SK-N-SH (cell line): ENCODE results near the gene ZFP64. TPM values are rescaled to one million over a fixed set of nuclear protein-coding genes. Genes with fewer than 3 reads are reported as not detected.

Source experiments
- CTCF ChIA-PET: fragments of 300-600, 350-600 bp; formaldehyde crosslinking; extraction: SDS; loops from one replicate; lab custom pipeline; 2021; lab: Yijun Ruan, JAX
- POLR2A ChIA-PET: fragments of 350-600 bp; sonication (Branson Sonifier 250); formaldehyde crosslinking; extraction: SDS; loops from one replicate; lab custom pipeline; 2020; ENCODE audit warnings: antibody characterized with exemption, inconsistent platforms; lab: Yijun Ruan, JAX
- DNase-seq: peaks from one replicate; pipeline ENCODE4 v3.0.0; 2012
- H2AFZ ChIP-seq: fragments of 200-600 bp; sonication (generic); 2 replicates; pipeline ENCODE4 v1.8.1; 2016; ENCODE audit warnings: antibody characterized with exemption, mild to moderate bottlenecking, low read depth
- H3F3A ChIP-seq: fragments of 200-600 bp; sonication (generic); replicated peaks from 2 replicates; pipeline ENCODE3; 2016; ENCODE audit warnings: antibody characterized with exemption, mild to moderate bottlenecking; ENCODE audit not compliant: insufficient read depth
- H3K27ac ChIP-seq, 2 experiments: fragments of 200-500 bp in 1 of 2; fragments of 200-600 bp in 1 of 2; sonication (Bioruptor generic) in 1 of 2; sonication (generic), shearing (Covaris generic) in 1 of 2; 2 replicates each; pipeline versions ENCODE4 v1.5.1 to v1.6.1; 2014 to 2016; ENCODE audit warnings: low read depth in 2 of 2, inconsistent platforms in 1 of 2, low read length in 1 of 2, mild to moderate bottlenecking in 1 of 2, mixed read lengths in 1 of 2
- H3K27me3 ChIP-seq: fragments of 200-600 bp; sonication (generic), shearing (Covaris generic); 2 replicates; pipeline ENCODE4 v1.6.1; 2016; ENCODE audit warnings: mixed run types; ENCODE audit not compliant: insufficient read depth
- H3K36me3 ChIP-seq, 2 experiments: fragments of 200-500 bp in 1 of 2; fragments of 200-600 bp in 1 of 2; sonication (Bioruptor generic) in 1 of 2; sonication (generic) in 1 of 2; replicated peaks in 1 of 2; 2 replicates each; pipeline versions ENCODE3 to v1.5.1; 2014 to 2016; ENCODE audit warnings: low read length in 1 of 2, mild to moderate bottlenecking in 1 of 2; ENCODE audit not compliant: insufficient read depth in 2 of 2, control insufficient read depth in 1 of 2
- H3K4me1 ChIP-seq, 2 experiments: fragments of 200-500 bp in 1 of 2; fragments of 200-600 bp in 1 of 2; sonication (Bioruptor generic) in 1 of 2; sonication (generic), shearing (Covaris generic) in 1 of 2; 2 replicates each; pipeline versions ENCODE4 v1.5.1 to v1.6.1; 2014 to 2016; ENCODE audit warnings: low read depth in 1 of 2, low read length in 1 of 2, mixed run types in 1 of 2; ENCODE audit not compliant: insufficient read depth in 2 of 2, control insufficient read depth in 1 of 2
- H3K4me2 ChIP-seq: fragments of 200-600 bp; sonication (generic), shearing (Covaris generic); 2 replicates; pipeline ENCODE4 v1.6.1; 2017; ENCODE audit warnings: mixed run types
- H3K4me3 ChIP-seq, 2 experiments: fragments of 200-500 bp in 1 of 2; fragments of 200-600 bp in 1 of 2; sonication (Bioruptor generic) in 1 of 2; sonication (generic), shearing (Covaris generic) in 1 of 2; 2 replicates each; pipeline versions ENCODE4 v1.5.1 to v1.8.1; 2014 to 2016; ENCODE audit warnings: low read depth in 2 of 2, inconsistent platforms in 1 of 2, low read length in 1 of 2, mild to moderate bottlenecking in 1 of 2, mixed read lengths in 1 of 2, moderate library complexity in 1 of 2
- H3K79me2 ChIP-seq: fragments of 200-600 bp; sonication (generic); 2 replicates; pipeline ENCODE4 v1.8.1; 2017; ENCODE audit warnings: mild to moderate bottlenecking; ENCODE audit not compliant: insufficient read depth
- H3K9ac ChIP-seq: fragments of 200-600 bp; sonication (generic); 2 replicates; pipeline ENCODE4 v1.6.1; 2017; ENCODE audit warnings: mixed run types
- H3K9me2 ChIP-seq: fragments of 200-600 bp; sonication (generic); 2 replicates; pipeline ENCODE4 v1.6.1; 2017; ENCODE audit warnings: mixed run types
- H3K9me3 ChIP-seq: fragments of 200-600 bp; sonication (generic); 2 replicates; pipeline ENCODE4 v1.6.1; 2017; ENCODE audit warnings: mixed run types, mild to moderate bottlenecking, moderate library complexity
- H4K20me1 ChIP-seq: fragments of 200-600 bp; sonication (generic); 2 replicates; pipeline ENCODE4 v1.6.1; 2017; ENCODE audit warnings: mild to moderate bottlenecking, mixed run types; ENCODE audit not compliant: insufficient read depth
- CHD2 ChIP-seq: fragments of 150-350 bp; IDR thresholded peaks from 2 replicates; pipeline ENCODE4 v1.6.1; 2018; ENCODE audit warnings: low read length; ENCODE audit not compliant: partially characterized antibody
- FOSL2 ChIP-seq: IDR thresholded peaks from 2 replicates; pipeline ENCODE4 v1.4.0; 2012; ENCODE audit warnings: low read depth, mild to moderate bottlenecking, moderate library complexity, borderline replicate concordance
- GATA2 ChIP-seq: sonication (generic); formaldehyde crosslinking; IDR thresholded peaks from 2 replicates; pipeline ENCODE4 v1.5.0; 2020; ENCODE audit warnings: mild to moderate bottlenecking, missing genetic modification reagents
- IRF3 ChIP-seq: fragments of 150-350 bp; IDR thresholded peaks from 2 replicates; pipeline ENCODE4 v1.6.1; 2016; ENCODE audit warnings: mild to moderate bottlenecking, low read depth, low read length
- MAX ChIP-seq: IDR thresholded peaks from 2 replicates; pipeline ENCODE4 v1.4.0; 2012; ENCODE audit warnings: low read depth
- MEF2A ChIP-seq: IDR thresholded peaks from 2 replicates; pipeline ENCODE4 v1.4.0; 2012; ENCODE audit warnings: low read depth, borderline replicate concordance
- PBX3 ChIP-seq: IDR thresholded peaks from 2 replicates; pipeline ENCODE4; 2012
- POLR2AphosphoS5 ChIP-seq: IDR thresholded peaks from 2 replicates; pipeline ENCODE4 v1.6.1; 2012; ENCODE audit warnings: low read depth, low read length
- REST ChIP-seq: IDR thresholded peaks from 2 replicates; pipeline ENCODE4 v1.6.1; 2012; ENCODE audit warnings: mild to moderate bottlenecking, low read depth, low read length, moderate library complexity
- SMC3 ChIP-seq: IDR thresholded peaks from 2 replicates; pipeline ENCODE4 v1.6.1; 2012; ENCODE audit warnings: low read depth, low read length, improper control_type of control experiment
- TCF12 ChIP-seq: IDR thresholded peaks from 2 replicates; pipeline ENCODE4 v1.4.0; 2012
- TEAD4 ChIP-seq: IDR thresholded peaks from 2 replicates; pipeline ENCODE4 v1.4.0; 2012; ENCODE audit warnings: mild to moderate bottlenecking, borderline replicate concordance; ENCODE audit not compliant: insufficient read depth
- USF2 ChIP-seq: fragments of 150-350 bp; IDR thresholded peaks from 2 replicates; pipeline ENCODE4 v1.6.1; 2017; ENCODE audit warnings: antibody characterized with exemption, low read length, low read depth, borderline replicate concordance
- YY1 ChIP-seq: IDR thresholded peaks from 2 replicates; pipeline ENCODE4 v1.4.0; 2012; ENCODE audit warnings: low read depth, mild to moderate bottlenecking
- WGBS: methylation state at CpG from one replicate; pipeline ENCODE4 v1.1.6; 2017; ENCODE audit warnings: low lambda C conversion rate; 5-methylcytosine and 5-hydroxymethylcytosine counted together
- polyA plus RNA-seq, 3 experiments: library from polyadenylated mRNA; depleted of rRNA; stranded (reverse); fragments of >200 nt; gene quantifications; 2 replicates each; pipeline ENCODE4 v1.2.3, GENCODE V29; 2012

Gene ZFP64
- polyA plus RNA-seq, 1 of the 3 experiments (the other 2 are of a cell fraction): 12.8 TPM

- Histone ChIP-seq H3F3A (no peaks in the 10 kb centered on the region), H4K20me1 (no peaks in the 10 kb centered on the region), H3K9me3 (no peaks in the 10 kb centered on the region), H3K4me1 (no peaks in the 10 kb centered on the region), H3K4me3 (no peak overlapping the region), H3K36me3 (no peaks in the 10 kb centered on the region), H3K9ac (no peak overlapping the region), H3K9me2 (no peaks in the 10 kb centered on the region), H3K4me2 (no peak overlapping the region), H3K27me3 (no peaks in the 10 kb centered on the region), H3K79me2 (no peaks in the 10 kb centered on the region), H2AFZ (no peak overlapping the region), H3K27ac (no peak overlapping the region)
- no peak for DNase-seq
- TF ChIP-seq USF2 (no peak), YY1 (no peak), GATA2 (CRISPR knock-in tag) (no peak), MEF2A (no peak), CHD2 (no peak), POLR2AphosphoS5 (no peak)
- 83% methylated on average over 5 of the region's 5 CpGs for WGBS
- ChIA-PET CTCF (interaction anchor here (2.8 kb wide), 1 partner anchor 13 kb away, joined by 25 read pairs; no protein-coding TSS in a partner anchor), POLR2A (no interaction called here)
Observed at GRCh38 chr20:52130406-52130805, 61.2 kb downstream of the ZFP64 start.

- WGBS: 88% methylated on average over 5 of the region's 5 CpGs
- H3K79me2 ChIP-seq: no peaks in the 10 kb centered on the region
- H2AFZ ChIP-seq: no peak overlapping the region
- no peak overlapping the region for H3K9ac ChIP-seq
- no peak overlapping the region for H3K4me2 ChIP-seq
- no peak for TF ChIP-seq TCF12
- no peak for TF ChIP-seq FOSL2
- no peak for TF ChIP-seq GATA2 (CRISPR knock-in tag)
- no peak for TF ChIP-seq TEAD4
- no peak for TF ChIP-seq SMC3
- no peak for TF ChIP-seq MEF2A
- TF ChIP-seq IRF3: no peak
- TF ChIP-seq REST: no peak
- TF ChIP-seq MAX: no peak
- no peak for TF ChIP-seq USF2
- no peak for TF ChIP-seq PBX3
- no peaks in the 10 kb centered on the region for H3K36me3 ChIP-seq
- no peak for DNase-seq
- no peaks in the 10 kb centered on the region for H3K9me3 ChIP-seq
- no peaks in the 10 kb centered on the region for H3F3A ChIP-seq
- no peaks in the 10 kb centered on the region for H3K27me3 ChIP-seq
- no peaks in the 10 kb centered on the region for H3K9me2 ChIP-seq
- ChIA-PET POLR2A (no interaction called here), CTCF (interaction anchor here (0.7 to 2.8 kb wide), 7 partner anchors 13 to 1418 kb away, joined by 3 to 25 read pairs (median 5); no protein-coding TSS in a partner anchor)
- H3K27ac ChIP-seq: no peak overlapping the region
- H3K4me1 ChIP-seq: no peaks in the 10 kb centered on the region
- H4K20me1 ChIP-seq: no peaks in the 10 kb centered on the region
- H3K4me3 ChIP-seq: no peak overlapping the region
Observed at GRCh38 chr20:52129611-52130010, 62.0 kb downstream of the ZFP64 start.
